ENCODE results near the gene CDC25A. TPM values are rescaled to one million over a fixed set of nuclear protein-coding genes. Genes with fewer than 3 reads are reported as not detected.

The CDC25A gene
- total and polyA plus RNA-seq, 2 of the 8 experiments (the other 6 are each of a cell fraction or from before 2014, with no cell fraction given): 20.7 to 62.1 TPM

DNA sequence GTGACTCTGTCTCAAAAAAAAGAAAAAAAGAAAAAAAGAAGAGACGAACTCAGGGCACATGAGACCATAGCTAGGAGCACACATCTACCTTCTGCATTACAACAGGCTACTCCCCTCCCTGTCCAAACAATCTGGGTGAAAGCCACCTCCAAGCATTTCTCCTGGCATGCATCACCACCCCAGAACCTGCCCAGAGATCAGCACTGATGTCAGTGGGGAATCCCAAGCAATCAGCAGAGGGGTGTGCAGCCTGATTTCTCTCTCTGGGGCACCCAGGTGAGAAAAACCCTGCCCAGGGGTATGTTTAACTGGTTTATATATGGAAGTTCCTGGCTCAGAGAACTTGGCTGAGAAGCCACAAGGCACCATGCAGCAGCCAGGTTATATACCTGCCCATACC lies 59.4 kb downstream of the CDC25A start (continued):
- TF ChIP-seq GABPA (IDR thresholded peaks at IDR 0.05; ENCODE audit: borderline replicate concordance, insufficient read depth, low read length): no peak
- TF ChIP-seq SAP30 (IDR thresholded peaks at IDR 0.05; ENCODE audit: insufficient read depth, insufficient replicate concordance, low read length): no peak
- no peak for TF ChIP-seq CTBP2 (IDR thresholded peaks at IDR 0.05; ENCODE audit: borderline replicate concordance, insufficient read depth, insufficient read length, low read length)
- TF ChIP-seq PHF8 (conservative IDR thresholded peaks at IDR 0.05; ENCODE audit: low read depth, low read length): no peak
- TF ChIP-seq CEBPB (IDR thresholded peaks at IDR 0.05; ENCODE audit: low read depth, low read length): no peak
- no peak for TF ChIP-seq SP1 (IDR thresholded peaks at IDR 0.05; ENCODE audit: low read depth, low read length)
- no peak for TF ChIP-seq SIN3A (conservative IDR thresholded peaks at IDR 0.05 in 1 of 2, IDR thresholded peaks at IDR 0.05 in 1 of 2; ENCODE audit: low read depth in 1 of 2, low read length in 2 of 2)

Data from H1 (cell line).